ENCODE results near the gene SMKR1.
"Not testable (repeated sequence)": the region's sequence is repeated elsewhere in the genome, so short reads cannot be mapped to it uniquely, and the experiment has no call there.

SMKR1 gene

DNA sequence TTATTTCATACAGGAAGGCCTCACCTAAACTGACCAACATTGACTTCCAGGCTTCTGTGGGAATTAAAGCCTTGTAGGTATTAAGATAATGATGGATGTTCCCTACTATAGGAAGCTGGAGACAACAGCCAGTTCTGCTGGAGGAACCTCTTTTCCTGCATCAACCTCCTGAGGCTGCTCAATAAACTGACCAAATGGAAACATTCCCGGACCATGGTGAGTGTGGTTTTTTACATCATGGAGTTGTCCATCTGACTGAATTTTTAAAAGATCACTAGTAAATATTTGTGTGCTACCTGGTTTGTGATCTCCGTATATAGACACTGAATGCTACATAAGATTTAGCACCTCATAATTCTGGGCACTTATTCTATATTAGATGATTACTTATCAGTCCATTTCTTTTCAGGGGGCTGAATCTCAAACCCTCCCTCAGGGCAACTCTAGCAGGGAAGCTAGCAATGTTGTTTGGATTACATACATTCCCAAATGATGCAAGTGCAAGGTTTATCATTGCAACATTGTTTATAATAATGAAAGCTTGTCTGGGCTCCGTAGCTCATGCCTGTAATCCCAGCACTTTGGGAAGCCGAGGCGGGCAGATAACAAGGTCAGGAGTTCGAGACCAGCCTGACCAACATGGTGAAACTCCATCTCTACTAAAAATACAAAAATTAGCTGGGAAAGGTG is 21.5 kb upstream of the SMKR1 start:
- no peak overlapping the region for H3K27ac ChIP-seq (ENCODE audit: poor library complexity, severe bottlenecking)
- DNase-seq (ENCODE audit: low spot score) (no peak), ATAC-seq (ENCODE audit: low read depth) (no peak)
- H3K4me1 ChIP-seq (ENCODE audit: insufficient read depth, poor library complexity, severe bottlenecking), result no peaks in the 10 kb centered on the region
- no peaks in the 10 kb centered on the region for H3K27me3 ChIP-seq (ENCODE audit: insufficient read depth, poor library complexity, severe bottlenecking)
- H3K4me3 ChIP-seq (ENCODE audit: severe bottlenecking), result no peak overlapping the region
- H3K36me3 ChIP-seq (ENCODE audit: low read depth), result peaks cover 24% of the 10 kb centered on the region
- H3K9me3 ChIP-seq (ENCODE audit: severe bottlenecking), result no peaks in the 10 kb centered on the region
- TF ChIP-seq, protein P1, sequence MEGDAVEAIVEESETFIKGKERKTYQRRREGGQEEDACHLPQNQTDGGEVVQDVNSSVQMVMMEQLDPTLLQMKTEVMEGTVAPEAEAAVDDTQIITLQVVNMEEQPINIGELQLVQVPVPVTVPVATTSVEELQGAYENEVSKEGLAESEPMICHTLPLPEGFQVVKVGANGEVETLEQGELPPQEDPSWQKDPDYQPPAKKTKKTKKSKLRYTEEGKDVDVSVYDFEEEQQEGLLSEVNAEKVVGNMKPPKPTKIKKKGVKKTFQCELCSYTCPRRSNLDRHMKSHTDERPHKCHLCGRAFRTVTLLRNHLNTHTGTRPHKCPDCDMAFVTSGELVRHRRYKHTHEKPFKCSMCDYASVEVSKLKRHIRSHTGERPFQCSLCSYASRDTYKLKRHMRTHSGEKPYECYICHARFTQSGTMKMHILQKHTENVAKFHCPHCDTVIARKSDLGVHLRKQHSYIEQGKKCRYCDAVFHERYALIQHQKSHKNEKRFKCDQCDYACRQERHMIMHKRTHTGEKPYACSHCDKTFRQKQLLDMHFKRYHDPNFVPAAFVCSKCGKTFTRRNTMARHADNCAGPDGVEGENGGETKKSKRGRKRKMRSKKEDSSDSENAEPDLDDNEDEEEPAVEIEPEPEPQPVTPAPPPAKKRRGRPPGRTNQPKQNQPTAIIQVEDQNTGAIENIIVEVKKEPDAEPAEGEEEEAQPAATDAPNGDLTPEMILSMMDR (IDR thresholded peaks at IDR 0.05; ENCODE audit: poor library complexity, severe bottlenecking), result no peak

DNA sequence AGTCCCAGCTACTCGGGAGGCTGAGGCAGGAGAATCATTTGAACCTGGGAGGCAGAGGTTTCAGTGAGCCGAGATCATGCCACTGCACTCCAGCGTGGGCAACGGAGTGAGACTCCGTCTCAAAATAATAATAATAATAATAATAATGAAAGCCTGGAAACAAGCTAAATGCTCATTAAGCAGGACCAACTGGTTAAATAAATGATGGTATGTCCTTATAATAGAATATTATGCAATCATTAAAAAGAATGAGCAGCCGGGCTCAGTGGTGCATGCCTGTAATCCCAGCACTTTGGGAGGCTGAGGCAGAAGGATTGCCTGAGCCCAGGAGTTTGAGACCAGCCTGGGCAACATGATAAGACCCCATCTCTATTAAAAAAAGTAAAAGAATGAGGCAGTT is 21.0 kb upstream of the SMKR1 start:
- H3K4me1 ChIP-seq (ENCODE audit: insufficient read depth, poor library complexity, severe bottlenecking); H3K9me3 ChIP-seq (ENCODE audit: severe bottlenecking); H3K27me3 ChIP-seq (ENCODE audit: insufficient read depth, poor library complexity, severe bottlenecking); H3K27ac ChIP-seq (ENCODE audit: poor library complexity, severe bottlenecking); ATAC-seq (ENCODE audit: low read depth); DNase-seq (ENCODE audit: low spot score); H3K4me3 ChIP-seq (ENCODE audit: severe bottlenecking): not testable (repeated sequence)
- H3K36me3 ChIP-seq (ENCODE audit: low read depth), result peaks cover 24% of the 10 kb centered on the region

DNA sequence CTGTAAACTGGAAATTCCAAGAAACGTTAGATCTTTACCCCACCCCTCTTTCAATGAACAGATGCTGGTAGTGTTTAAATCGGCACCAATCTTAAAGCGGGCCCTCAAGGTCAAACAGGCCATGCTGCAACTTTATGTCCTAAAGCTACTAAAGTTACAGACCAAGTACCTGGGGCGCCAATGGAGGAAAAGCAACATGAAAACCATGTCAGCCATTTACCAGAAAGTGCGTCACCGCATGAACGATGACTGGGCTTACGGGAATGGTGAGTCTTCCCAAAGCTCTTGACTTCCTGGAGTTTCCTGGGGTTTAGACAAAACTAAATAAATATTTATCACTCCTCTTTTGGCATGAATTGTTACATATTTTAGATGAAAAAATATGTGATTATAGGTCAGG is 19.6 kb upstream of the SMKR1 start:
- DNase-seq (ENCODE audit: low spot score), result no peak
- TF ChIP-seq, protein P1 (IDR thresholded peaks at IDR 0.05; ENCODE audit: poor library complexity, severe bottlenecking), result no peak
- Histone ChIP-seq H3K27me3 (ENCODE audit: insufficient read depth, poor library complexity, severe bottlenecking) (no peaks in the 10 kb centered on the region), H3K4me3 (ENCODE audit: severe bottlenecking) (no peak overlapping the region), H3K36me3 (ENCODE audit: low read depth) (peaks cover 24% of the 10 kb centered on the region), H3K27ac (ENCODE audit: poor library complexity, severe bottlenecking) (no peak overlapping the region), H3K4me1 (ENCODE audit: insufficient read depth, poor library complexity, severe bottlenecking) (no peaks in the 10 kb centered on the region), H3K9me3 (ENCODE audit: severe bottlenecking) (no peaks in the 10 kb centered on the region)
- ATAC-seq (ENCODE audit: low read depth), result no peak

DNA sequence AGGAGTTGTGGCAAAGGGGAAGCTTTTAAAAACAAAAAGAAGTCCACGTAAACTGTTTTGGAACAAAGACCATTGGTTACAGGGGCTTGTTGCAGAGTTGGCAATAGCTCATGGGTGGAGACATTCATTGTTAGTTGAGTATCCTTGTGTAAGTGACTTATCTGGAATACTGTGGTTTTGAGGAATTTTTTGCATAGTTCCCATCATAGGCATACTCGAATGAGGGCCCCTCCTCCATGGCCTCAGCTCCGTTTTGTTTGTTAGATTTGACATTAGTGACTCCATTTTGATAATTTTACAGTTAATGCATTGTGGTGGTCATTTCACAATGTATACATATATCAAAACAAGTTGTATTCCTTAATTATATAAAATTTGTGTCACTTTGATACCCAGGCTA is 12.8 kb upstream of the SMKR1 start:
- Histone ChIP-seq H3K4me1 (ENCODE audit: insufficient read depth, poor library complexity, severe bottlenecking) (no peaks in the 10 kb centered on the region), H3K27ac (ENCODE audit: poor library complexity, severe bottlenecking) (no peak overlapping the region), H3K9me3 (ENCODE audit: severe bottlenecking) (no peaks in the 10 kb centered on the region), H3K27me3 (ENCODE audit: insufficient read depth, poor library complexity, severe bottlenecking) (no peaks in the 10 kb centered on the region), H3K4me3 (ENCODE audit: severe bottlenecking) (no peak overlapping the region), H3K36me3 (ENCODE audit: low read depth) (peaks cover 3% of the 10 kb centered on the region; the same call in 1 of the 2 replicates)
- ATAC-seq (ENCODE audit: low read depth) (no peak), DNase-seq (ENCODE audit: low spot score) (no peak)
- TF ChIP-seq, protein P1 (IDR thresholded peaks at IDR 0.05; ENCODE audit: poor library complexity, severe bottlenecking), result no peak

DNA sequence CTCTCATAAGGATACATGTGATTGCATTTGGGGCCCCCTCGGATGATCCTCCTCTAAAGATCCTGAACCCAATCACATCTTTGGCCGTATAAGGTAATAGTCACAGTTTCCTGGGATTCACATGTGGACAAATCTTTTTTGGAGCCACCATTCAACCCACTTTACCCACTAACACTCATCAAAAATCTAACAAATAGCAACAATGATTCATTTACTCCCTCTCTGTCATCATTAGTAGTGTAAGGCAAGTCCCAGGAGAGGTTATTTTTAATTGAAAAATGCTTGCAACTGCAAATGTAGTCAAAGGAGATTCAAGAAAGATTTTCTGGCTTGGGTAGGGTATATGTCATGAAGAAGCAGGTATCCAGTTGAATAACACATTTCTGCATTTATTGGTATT is 9.9 kb upstream of the SMKR1 start:
- TF ChIP-seq, protein P1 (IDR thresholded peaks at IDR 0.05; ENCODE audit: poor library complexity, severe bottlenecking), result no peak
- Histone ChIP-seq H3K27ac (ENCODE audit: poor library complexity, severe bottlenecking) (no peak overlapping the region), H3K4me3 (ENCODE audit: severe bottlenecking) (no peak overlapping the region), H3K4me1 (ENCODE audit: insufficient read depth, poor library complexity, severe bottlenecking) (no peaks in the 10 kb centered on the region), H3K36me3 (ENCODE audit: low read depth) (no peaks in the 10 kb centered on the region), H3K27me3 (ENCODE audit: insufficient read depth, poor library complexity, severe bottlenecking) (no peaks in the 10 kb centered on the region), H3K9me3 (ENCODE audit: severe bottlenecking) (no peaks in the 10 kb centered on the region)
- DNase-seq (ENCODE audit: low spot score), result no peak
- no peak for ATAC-seq (ENCODE audit: low read depth)
